AG04450 (cell line): ENCODE measurements around the gene SYT2. TPM values are rescaled to one million over a fixed set of nuclear protein-coding genes. Genes with fewer than 3 reads are reported as not detected.

Experiments used
- CTCF ChIA-PET: fragments of 300-600, 350-600 bp; formaldehyde crosslinking; extraction: SDS; loops from one replicate; lab custom pipeline; 2022; ENCODE audit warnings: antibody characterized with exemption, inconsistent platforms; lab: Charles Lee
- POLR2A ChIA-PET: fragments of 350-600 bp; formaldehyde crosslinking; extraction: SDS; loops from one replicate; lab custom pipeline; 2021; ENCODE audit warnings: antibody characterized with exemption, inconsistent platforms; lab: Yijun Ruan, JAX
- DNase-seq: peaks from one replicate; pipeline ENCODE4 v3.0.0-alpha.2; 2011; ENCODE audit warnings: low read depth, low spot score
- H3K27ac ChIP-seq: one replicate; pipeline ENCODE4 v1.5.1; 2012; ENCODE audit warnings: low read depth, low read length, control low read depth
- H3K27me3 ChIP-seq: one replicate; pipeline ENCODE4 v1.6.0; 2012; ENCODE audit warnings: low read length; ENCODE audit not compliant: control insufficient read depth, insufficient read depth
- H3K4me3 ChIP-seq: 2 replicates; pipeline ENCODE4 v1.5.1; 2011; ENCODE audit warnings: mild to moderate bottlenecking, low read depth, low read length, control low read depth
- H3K9me3 ChIP-seq: 2 replicates; pipeline ENCODE4 v1.5.1; 2012; ENCODE audit warnings: low read length; ENCODE audit not compliant: control insufficient read depth, insufficient read depth
- polyA plus RNA-seq: library from polyadenylated mRNA; depleted of rRNA; stranded (reverse); fragments of >200 nt; gene quantifications from 2 replicates; pipeline ENCODE4 v1.2.3, GENCODE V29; 2011
- TF ChIP-seq, protein P1 (sequence below): IDR thresholded peaks from 2 replicates; pipeline ENCODE4 v1.5.1; 2011; ENCODE audit warnings: low read depth, low read length, control low read depth, inconsistent platforms

The SYT2 gene
- polyA plus RNA-seq, 1 experiment: 0.01 TPM

DNA sequence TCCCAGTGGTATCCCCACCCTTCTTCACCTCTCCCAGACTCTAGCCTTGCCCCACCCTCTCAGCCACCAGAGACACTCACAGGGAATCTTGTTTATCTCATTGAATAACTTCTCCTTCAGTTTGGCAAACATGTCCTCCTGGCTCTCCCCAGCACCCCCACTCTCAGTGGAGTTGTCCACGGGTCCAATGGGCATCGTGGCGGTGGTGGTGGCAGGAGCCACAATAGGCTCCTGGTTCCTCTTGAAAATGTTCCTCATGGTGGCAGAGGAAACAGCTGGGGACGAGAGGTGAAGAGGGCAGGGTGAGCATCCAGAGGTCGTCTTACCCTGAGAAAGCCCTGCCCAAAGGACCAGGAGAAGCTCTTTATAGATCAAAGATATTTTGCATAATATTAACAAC, 104.7 kb downstream of the SYT2 start:
- H3K27ac ChIP-seq: no peak overlapping the region
- DNase-seq: no peak
- ChIA-PET POLR2A (no interaction called here), CTCF (no interaction called here)
- no peaks in the 10 kb centered on the region for H3K9me3 ChIP-seq
- TF ChIP-seq, protein P1, sequence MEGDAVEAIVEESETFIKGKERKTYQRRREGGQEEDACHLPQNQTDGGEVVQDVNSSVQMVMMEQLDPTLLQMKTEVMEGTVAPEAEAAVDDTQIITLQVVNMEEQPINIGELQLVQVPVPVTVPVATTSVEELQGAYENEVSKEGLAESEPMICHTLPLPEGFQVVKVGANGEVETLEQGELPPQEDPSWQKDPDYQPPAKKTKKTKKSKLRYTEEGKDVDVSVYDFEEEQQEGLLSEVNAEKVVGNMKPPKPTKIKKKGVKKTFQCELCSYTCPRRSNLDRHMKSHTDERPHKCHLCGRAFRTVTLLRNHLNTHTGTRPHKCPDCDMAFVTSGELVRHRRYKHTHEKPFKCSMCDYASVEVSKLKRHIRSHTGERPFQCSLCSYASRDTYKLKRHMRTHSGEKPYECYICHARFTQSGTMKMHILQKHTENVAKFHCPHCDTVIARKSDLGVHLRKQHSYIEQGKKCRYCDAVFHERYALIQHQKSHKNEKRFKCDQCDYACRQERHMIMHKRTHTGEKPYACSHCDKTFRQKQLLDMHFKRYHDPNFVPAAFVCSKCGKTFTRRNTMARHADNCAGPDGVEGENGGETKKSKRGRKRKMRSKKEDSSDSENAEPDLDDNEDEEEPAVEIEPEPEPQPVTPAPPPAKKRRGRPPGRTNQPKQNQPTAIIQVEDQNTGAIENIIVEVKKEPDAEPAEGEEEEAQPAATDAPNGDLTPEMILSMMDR: no peak
- no peaks in the 10 kb centered on the region for H3K27me3 ChIP-seq
- no peak overlapping the region for H3K4me3 ChIP-seq

DNA sequence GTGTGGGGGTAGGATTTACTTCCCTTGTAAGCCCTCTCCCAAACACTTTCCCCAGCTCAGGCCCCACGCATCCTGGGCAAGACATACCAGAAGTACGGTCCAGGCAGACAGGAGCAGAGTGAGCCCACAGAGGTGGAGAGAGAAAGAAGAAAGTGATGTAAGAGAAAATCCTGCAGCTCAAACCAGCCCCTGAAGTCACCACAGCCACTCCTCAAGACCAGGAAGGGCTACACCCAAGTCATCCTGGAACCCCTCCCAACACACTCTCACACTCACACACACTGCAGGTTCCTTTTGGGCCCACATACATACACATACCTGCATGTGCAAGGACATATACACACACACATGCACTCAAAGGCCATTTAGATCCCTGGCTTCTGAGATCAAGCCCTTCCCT, 106.8 kb downstream of the SYT2 start:
- ChIA-PET POLR2A (no interaction called here), CTCF (interaction anchor here (1.0 to 5.7 kb wide), 3 partner anchors 16 to 140 kb away, joined by 3 to 38 read pairs (median 3); no protein-coding TSS in a partner anchor)
- H3K9me3 ChIP-seq: no peaks in the 10 kb centered on the region
- no peak for DNase-seq
- no peak overlapping the region for H3K27ac ChIP-seq
- TF ChIP-seq, protein P1: no peak
- H3K4me3 ChIP-seq: no peak overlapping the region
- no peaks in the 10 kb centered on the region for H3K27me3 ChIP-seq

DNA sequence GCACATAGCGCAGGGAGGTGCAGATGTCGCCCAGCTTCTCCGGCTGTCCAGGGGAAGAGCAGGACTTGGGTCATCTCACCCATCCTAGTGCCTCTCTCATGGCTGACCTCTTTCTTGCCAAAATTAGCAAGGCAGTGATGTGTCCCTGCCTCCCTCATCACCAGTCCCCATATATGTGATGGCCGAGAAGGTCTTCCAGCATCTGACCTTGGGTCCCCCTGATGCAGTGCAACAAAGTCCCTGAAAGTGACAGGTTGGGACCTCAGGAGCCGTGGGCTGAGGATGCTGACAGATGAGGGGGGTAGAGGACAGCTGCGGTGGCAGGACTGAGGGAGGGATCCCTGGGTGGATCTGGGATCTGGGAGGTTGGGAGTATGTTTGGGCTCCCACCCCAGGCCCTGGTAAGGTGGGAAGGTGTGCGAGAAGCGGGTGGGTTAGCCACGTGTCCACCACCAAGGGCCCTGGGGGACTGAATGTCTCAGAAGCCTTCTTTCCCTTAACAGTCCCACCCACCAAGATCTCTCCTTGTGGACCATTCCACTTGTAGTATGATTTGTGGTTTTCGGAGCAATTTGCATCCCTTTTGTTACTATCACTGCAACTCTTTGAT, 109.7 kb downstream of the SYT2 start:
- DNase-seq: no peak
- POLR2A ChIA-PET: interaction anchor here (0.7 to 0.8 kb wide), 2 partner anchors 24 to 95 kb away, joined by 3 read pairs; no protein-coding TSS in a partner anchor
- H3K27ac ChIP-seq: no peak overlapping the region
- no peaks in the 10 kb centered on the region for H3K27me3 ChIP-seq
- TF ChIP-seq, protein P1: no peak
- H3K4me3 ChIP-seq: no peak overlapping the region
- peaks cover 3% of the 10 kb centered on the region; the same call in 1 of the 2 replicates for H3K9me3 ChIP-seq
- CTCF ChIA-PET: interaction anchor here (0.6 to 5.7 kb wide), 35 partner anchors 8 to 287 kb away, joined by 3 to 38 read pairs (median 4); no protein-coding TSS in a partner anchor

DNA sequence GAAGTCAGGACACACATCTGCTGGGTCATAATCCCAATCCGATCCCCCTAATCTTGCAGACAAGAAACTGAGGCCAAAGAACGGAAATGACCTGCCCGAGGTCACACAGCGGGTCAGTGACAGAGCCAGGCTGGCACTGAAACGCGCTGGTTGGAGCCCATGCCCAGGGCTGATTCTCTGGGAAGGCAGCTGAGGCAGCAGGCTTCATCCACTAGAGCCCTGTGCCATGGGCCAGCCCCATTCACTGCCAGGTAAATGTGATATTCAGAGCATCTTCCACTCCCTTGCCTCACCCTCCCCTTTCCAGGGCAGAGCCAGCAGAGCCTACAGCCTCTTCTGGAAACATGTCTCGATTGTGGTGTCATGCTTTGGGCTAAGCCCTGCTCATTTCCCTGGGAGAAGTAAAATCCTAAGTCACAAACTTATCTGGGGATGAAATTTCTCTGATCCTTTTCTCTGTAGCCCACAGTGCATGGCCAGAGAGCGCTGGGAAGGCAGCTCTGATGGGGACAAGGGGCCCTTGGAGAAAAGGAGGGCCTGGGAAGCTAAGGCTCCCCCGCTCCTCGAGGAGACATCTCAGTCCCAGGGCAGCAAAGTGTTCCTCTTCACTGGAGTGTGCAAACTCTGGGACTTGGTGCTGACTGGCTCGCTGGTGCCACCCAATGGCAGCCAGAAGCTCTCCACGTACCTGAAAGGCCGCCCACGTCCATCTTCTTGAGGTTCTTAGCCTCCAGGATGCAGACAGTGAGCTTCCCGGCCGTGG, 110.4 kb downstream of the SYT2 start:
- TF ChIP-seq, protein P1: peak; percentile 90
- ChIA-PET CTCF (interaction anchor here (0.6 to 5.7 kb wide), 34 partner anchors 8 to 286 kb away, joined by 3 to 38 read pairs (median 4); no protein-coding TSS in a partner anchor), POLR2A (interaction anchor here (0.7 to 0.8 kb wide), 2 partner anchors 23 to 94 kb away, joined by 3 read pairs; no protein-coding TSS in a partner anchor)
- Histone ChIP-seq H3K27ac (peak overlapping the region; percentile 11), H3K27me3 (no peaks in the 10 kb centered on the region), H3K4me3 (no peak overlapping the region), H3K9me3 (peaks cover 3% of the 10 kb centered on the region; the same call in 1 of the 2 replicates)
- peak; percentile 71 for DNase-seq
